Measurements from ENCODE around the gene TMEM132D.

TMEM132D gene

DNA sequence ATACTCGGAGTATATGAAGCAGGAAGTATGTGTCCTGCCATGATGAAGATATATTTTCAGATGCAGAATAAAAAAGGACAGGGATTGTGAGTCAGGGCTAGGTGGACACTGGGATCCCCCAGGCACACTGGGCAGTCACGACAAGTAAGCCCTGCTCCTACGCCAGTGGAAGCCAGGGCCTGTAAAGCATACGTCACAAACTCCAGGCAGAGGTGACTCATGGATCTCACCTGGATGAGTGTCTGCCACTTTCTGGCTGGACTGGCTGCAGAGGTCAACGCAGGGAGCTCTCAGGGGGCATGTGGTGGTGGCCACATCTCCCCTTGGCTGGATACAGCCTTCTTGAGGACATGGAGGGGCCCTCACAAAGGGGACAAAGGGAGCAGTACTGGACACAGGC is 788.3 kb downstream of the TMEM132D start:
- no peak overlapping the region for H3K4me3 ChIP-seq (replicated peaks in 1 of 2; ENCODE audit: low read depth in 2 of 2, low read length in 2 of 2)
- no peak for DNase-seq (ENCODE audit: low read depth in 2 of 2)
- TF ChIP-seq, protein P1, sequence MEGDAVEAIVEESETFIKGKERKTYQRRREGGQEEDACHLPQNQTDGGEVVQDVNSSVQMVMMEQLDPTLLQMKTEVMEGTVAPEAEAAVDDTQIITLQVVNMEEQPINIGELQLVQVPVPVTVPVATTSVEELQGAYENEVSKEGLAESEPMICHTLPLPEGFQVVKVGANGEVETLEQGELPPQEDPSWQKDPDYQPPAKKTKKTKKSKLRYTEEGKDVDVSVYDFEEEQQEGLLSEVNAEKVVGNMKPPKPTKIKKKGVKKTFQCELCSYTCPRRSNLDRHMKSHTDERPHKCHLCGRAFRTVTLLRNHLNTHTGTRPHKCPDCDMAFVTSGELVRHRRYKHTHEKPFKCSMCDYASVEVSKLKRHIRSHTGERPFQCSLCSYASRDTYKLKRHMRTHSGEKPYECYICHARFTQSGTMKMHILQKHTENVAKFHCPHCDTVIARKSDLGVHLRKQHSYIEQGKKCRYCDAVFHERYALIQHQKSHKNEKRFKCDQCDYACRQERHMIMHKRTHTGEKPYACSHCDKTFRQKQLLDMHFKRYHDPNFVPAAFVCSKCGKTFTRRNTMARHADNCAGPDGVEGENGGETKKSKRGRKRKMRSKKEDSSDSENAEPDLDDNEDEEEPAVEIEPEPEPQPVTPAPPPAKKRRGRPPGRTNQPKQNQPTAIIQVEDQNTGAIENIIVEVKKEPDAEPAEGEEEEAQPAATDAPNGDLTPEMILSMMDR (IDR thresholded peaks at IDR 0.05; ENCODE audit: low read depth, low read length) = no peak

DNA sequence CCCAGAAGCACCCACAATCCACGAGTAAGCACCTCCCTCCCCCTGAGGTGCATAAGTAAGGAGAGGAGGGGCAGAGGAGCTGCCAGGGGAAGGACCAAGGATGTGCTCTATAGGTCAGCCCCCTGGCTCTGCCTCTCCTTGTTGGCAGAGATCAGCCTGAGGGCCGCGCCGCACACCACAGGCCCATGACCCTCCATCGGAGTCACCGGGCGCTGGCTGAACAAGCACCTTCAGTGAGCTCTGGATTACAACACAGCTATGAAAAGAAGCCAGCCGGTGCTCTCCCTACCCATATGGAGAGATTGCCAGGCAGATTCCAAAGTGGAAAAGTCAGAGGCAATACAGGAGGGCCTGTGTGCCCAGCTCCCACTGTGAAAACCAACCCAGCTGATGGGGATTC is 793.2 kb downstream of the TMEM132D start:
- TF ChIP-seq, protein P1 (IDR thresholded peaks at IDR 0.05; ENCODE audit: low read depth, low read length) = no peak
- DNase-seq (ENCODE audit: low read depth in 2 of 2) = no peak
- H3K4me3 ChIP-seq (replicated peaks in 1 of 2; ENCODE audit: low read depth in 2 of 2, low read length in 2 of 2) = no peak overlapping the region

DNA sequence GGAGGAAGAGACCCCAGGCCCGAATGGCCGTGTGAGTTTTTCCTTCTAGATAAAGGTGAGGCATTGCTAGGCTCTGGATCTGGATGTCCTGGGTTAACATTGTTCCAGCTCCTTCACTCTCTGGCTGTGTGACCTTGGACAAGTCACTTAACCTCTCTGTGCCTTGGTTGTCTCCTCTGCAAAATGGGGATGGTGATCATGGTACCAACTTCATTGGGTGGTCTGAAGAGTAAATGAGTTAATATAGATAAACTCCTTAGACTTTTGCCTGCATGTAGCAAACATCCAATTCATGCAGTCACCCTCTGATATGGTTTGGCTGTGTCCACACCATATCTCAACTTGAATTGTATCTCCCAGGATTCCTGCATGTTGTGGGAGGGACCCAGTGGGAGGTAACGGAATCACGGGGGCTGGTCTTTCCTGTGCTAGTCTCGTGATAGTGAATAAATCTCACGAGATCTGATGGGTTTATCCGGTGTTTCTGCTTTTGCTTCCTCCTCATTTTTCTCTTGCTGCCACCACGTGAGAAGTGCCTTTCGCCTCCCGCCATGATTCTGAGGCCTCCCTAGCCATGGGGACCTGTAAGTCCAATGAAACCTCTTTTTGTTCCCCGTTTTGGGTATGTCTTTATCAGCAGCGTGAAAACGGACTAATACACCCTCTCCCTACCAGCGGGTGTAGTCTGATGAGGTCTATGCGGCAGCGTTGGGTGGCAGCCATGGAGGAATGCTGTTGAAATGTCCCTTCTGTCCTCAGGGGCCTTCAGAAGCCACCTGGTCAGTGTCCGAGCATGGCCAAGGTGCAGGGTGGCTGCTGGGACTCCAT is 794.4 kb downstream of the TMEM132D start:
- H3K4me3 ChIP-seq (replicated peaks in 1 of 2; ENCODE audit: low read depth in 2 of 2, low read length in 2 of 2) = no peak overlapping the region
- DNase-seq (ENCODE audit: low read depth in 2 of 2) = no peak
- TF ChIP-seq, protein P1 (IDR thresholded peaks at IDR 0.05; ENCODE audit: low read depth, low read length) = no peak

DNA sequence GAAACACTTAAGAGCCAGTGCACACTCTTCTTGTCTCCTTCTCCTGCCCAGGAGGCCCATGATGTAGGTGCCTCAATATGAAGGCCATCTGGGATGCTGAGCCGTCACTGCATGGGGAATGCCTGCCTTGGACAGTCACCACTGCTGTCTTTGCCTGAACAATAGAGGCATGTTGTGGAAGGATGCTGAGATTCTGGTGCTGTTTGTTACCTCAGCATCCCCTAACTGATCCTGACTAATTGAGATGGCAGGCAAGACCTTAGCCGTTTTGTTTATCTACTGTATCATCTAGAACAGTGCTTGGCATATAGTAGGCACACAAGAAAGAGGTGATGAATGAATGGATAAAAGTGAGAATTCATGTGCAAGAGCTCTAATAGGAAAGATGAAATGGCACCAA is 797.1 kb downstream of the TMEM132D start:
- DNase-seq (ENCODE audit: low read depth in 2 of 2) = no peak
- TF ChIP-seq, protein P1 (IDR thresholded peaks at IDR 0.05; ENCODE audit: low read depth, low read length) = no peak
- H3K4me3 ChIP-seq (replicated peaks in 1 of 2; ENCODE audit: low read depth in 2 of 2, low read length in 2 of 2) = no peak overlapping the region

DNA sequence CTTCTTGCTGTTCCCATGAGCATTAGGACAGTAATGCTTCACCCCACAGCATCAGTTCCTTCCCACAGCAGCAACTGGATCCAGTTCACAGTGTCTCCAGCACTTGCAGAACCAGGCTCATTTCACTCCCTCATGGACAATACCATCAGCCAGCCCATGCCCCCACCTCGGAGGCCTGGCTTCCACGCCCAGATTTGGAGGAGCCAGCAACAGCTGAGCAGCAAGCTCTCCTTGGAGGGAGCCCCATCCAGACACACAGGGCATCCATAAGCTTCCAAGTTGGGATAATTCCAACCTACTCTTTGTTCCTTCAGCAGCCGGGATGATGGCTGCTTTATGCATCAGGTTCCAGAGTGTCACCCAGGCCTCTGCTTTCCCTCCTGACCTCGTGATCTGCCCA is 800.6 kb downstream of the TMEM132D start:
- H3K4me3 ChIP-seq (replicated peaks in 1 of 2; ENCODE audit: low read depth in 2 of 2, low read length in 2 of 2) = no peak overlapping the region
- DNase-seq (ENCODE audit: low read depth in 2 of 2) = no peak
- TF ChIP-seq, protein P1 (IDR thresholded peaks at IDR 0.05; ENCODE audit: low read depth, low read length) = no peak

DNA sequence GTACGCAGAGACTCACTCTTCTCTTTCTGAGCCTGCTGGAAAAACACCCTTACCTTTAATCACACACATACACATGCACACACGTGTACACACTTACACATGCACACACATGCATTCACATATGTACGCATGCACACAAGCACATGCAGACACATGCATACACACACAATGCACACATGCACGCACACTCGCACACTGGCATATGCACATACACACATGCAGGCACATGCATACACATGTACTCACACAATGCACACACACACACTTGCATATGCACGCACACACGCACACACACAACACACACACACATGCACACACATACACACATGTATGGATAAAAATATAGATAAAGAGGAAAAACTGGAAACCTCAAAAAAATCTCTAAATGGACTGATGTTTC is 801.6 kb downstream of the TMEM132D start:
- DNase-seq (ENCODE audit: low read depth in 2 of 2) = no peak
- TF ChIP-seq, protein P1 (IDR thresholded peaks at IDR 0.05; ENCODE audit: low read depth, low read length) = no peak

DNA sequence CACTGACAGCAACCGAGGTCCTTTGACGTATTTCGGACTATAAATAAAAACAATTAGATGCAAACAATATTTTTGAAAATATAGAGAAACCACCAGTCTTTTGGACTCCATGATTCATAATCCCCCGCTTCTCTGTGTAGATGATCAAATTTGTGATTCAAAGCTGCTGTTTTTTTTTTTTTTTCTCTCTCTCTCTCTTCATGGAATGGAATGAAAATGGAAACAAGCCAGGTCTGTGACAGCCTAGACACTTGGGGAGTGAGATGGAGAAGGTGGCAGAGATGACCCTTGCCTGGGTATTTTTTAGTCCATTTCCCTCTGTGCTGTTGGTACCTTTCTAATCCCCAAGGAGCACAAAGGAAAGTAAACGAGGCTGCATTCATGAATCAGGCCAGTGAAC is 802.0 kb downstream of the TMEM132D start:
- H3K4me3 ChIP-seq (replicated peaks in 1 of 2; ENCODE audit: low read depth in 2 of 2, low read length in 2 of 2) = no peak overlapping the region
- DNase-seq (ENCODE audit: low read depth in 2 of 2) = no peak
- TF ChIP-seq, protein P1 (IDR thresholded peaks at IDR 0.05; ENCODE audit: low read depth, low read length) = no peak

More for the DNA sequence above, 801.6 kb downstream of the TMEM132D start:
- no peak overlapping the region for H3K4me3 ChIP-seq (replicated peaks in 1 of 2; ENCODE audit: low read depth in 2 of 2, low read length in 2 of 2)
